Spleen (tissue), 11 donors: ENCODE measurements around the gene RFTN1. TPM values are rescaled to one million over a fixed set of nuclear protein-coding genes. Genes with fewer than 3 reads are reported as not detected.

Source experiments
- DNase-seq: peaks from one replicate; pipeline ENCODE4 v3.0.0-alpha.2; 2020
- H3K27ac ChIP-seq, 8 donors: fragments of 200-600 bp; sonication (generic) in 7 of 8; 1 replicate in 4 of 8; 2 replicates in 4 of 8; pipeline versions ENCODE4 v1.5.0 to v1.8.0; 2016 to 2021; ENCODE audit warnings: inconsistent platforms in 4 of 8, mild to moderate bottlenecking in 4 of 8, moderate library complexity in 1 of 8
- H3K27me3 ChIP-seq, 7 donors: fragments of 200-600 bp; sonication (generic) in 6 of 7; replicated peaks in 1 of 7; 1 replicate in 4 of 7; 2 replicates in 3 of 7; pipeline versions ENCODE4 v1.5.0 to v1.8.0; 2016 to 2021; ENCODE audit warnings: inconsistent platforms in 3 of 7, mild to moderate bottlenecking in 1 of 7
- H3K36me3 ChIP-seq, 6 donors: fragments of 200-600 bp; sonication (generic) in 5 of 6; 1 replicate in 4 of 6; 2 replicates in 2 of 6; pipeline versions ENCODE4 v1.5.0 to v1.8.0; 2016 to 2021; ENCODE audit warnings: inconsistent platforms in 2 of 6
- H3K4me1 ChIP-seq, 6 donors: fragments of 200-600 bp; sonication (generic) in 5 of 6; 1 replicate in 3 of 6; 2 replicates in 3 of 6; pipeline versions ENCODE4 v1.5.0 to v1.8.0; 2016 to 2021; ENCODE audit warnings: inconsistent platforms in 3 of 6
- H3K4me3 ChIP-seq, 8 donors: fragments of 200-600 bp; sonication (generic) in 7 of 8; 1 replicate in 4 of 8; 2 replicates in 4 of 8; pipeline versions ENCODE4 v1.5.0 to v1.8.0; 2016 to 2021; ENCODE audit warnings: inconsistent platforms in 4 of 8, mild to moderate bottlenecking in 4 of 8, moderate library complexity in 2 of 8
- H3K9me3 ChIP-seq, 8 donors: fragments of 200-600 bp; sonication (generic) in 7 of 8; 1 replicate in 4 of 8; 2 replicates in 4 of 8; pipeline versions ENCODE4 v1.5.0 to v1.8.0; 2016 to 2021; ENCODE audit warnings: inconsistent platforms in 4 of 8
- POLR2A ChIP-seq, 3 donors: fragments of 450-650 bp; IDR thresholded peaks; one replicate each; pipeline ENCODE4 v1.5.1; 2017; ENCODE audit warnings: antibody characterized with exemption in 3 of 3, mild to moderate bottlenecking in 1 of 3
- POLR2AphosphoS5 ChIP-seq, 3 donors: sonication (generic); formaldehyde crosslinking; IDR thresholded peaks; one replicate each; pipeline ENCODE4 v1.5.1; 2017; ENCODE audit warnings: antibody characterized with exemption in 3 of 3
- WGBS, 5 donors: extraction: QIAGEN DNeasy Blood & Tissue Kit in 3 of 5; methylation state at CpG; one replicate each; pipeline versions ENCODE4 v1.1.5 to v1.1.7; 2013 to 2018; 5-methylcytosine and 5-hydroxymethylcytosine counted together
- intact Hi-C: fragments of 100-400 bp; cut with DNase I; formaldehyde crosslinking; loops from one replicate; pipeline ENCODE4 v1.15.0; 2023; ENCODE audit warnings: low total_unique reads
- polyA plus RNA-seq, 3 donors: library from polyadenylated mRNA; stranded (reverse); fragments of 200-250 nt; gene quantifications; one replicate each; pipeline ENCODE4 v1.2.1, GENCODE V29; 2013
- total RNA-seq, 7 donors: library from RNA; depleted of rRNA in 3 of 7; stranded (reverse); fragments of >200 nt in 3 of 7; fragmentation: NEBNext Ultra II Directional in 4 of 7; extraction: Animal tissue kit (Norgen Biotek cat#: 25700) in 4 of 7; gene quantifications; one replicate each; pipeline versions ENCODE4 v1.1.0 to v1.2.1, GENCODE V29; 2016 to 2021
- TF ChIP-seq, protein P1 (sequence below), 11 experiments: fragments of 200-600 bp in 7 of 11; fragments of 450-650 bp in 4 of 11; sonication (generic) in 4 of 11; IDR thresholded peaks in 8 of 11; conservative IDR thresholded peaks in 3 of 11; 1 replicate in 7 of 11; 2 replicates in 4 of 11; pipeline versions ENCODE4 v1.4.0 to v1.8.0; 2016 to 2021; ENCODE audit warnings: antibody characterized with exemption in 11 of 11, inconsistent platforms in 4 of 11, mild to moderate bottlenecking in 1 of 11
- donor health status: healthy with polysubstance abuse.
- donor health status: DM: no; HTN: no; CAD: no; lungs with moderate emphysema.
- donor health status: DM: no; HTN: no; CAD: no.
- donor health status: Bipolar disorder and iron deficiency.
- donor health status: healthy.
- donor health status: DM: no; HTN: no; CAD: no.
- donor health status: DM: yes; HTN: yes; CAD: no.

RFTN1 gene
- total and polyA plus RNA-seq, 10 donors: 30.4 to 106 (median 75.3) TPM

GRCh38 chr3:16514021-16514700 is 662 bp upstream of the RFTN1 start:
- Histone ChIP-seq H3K27ac (peak overlapping the region; percentile 66 to 93 (median 90)), H3K36me3 (no peaks in the 10 kb centered on the region), H3K4me1 (peaks cover 38 to 96% (median 74%) of the 10 kb centered on the region in 6 donors), H3K4me3 (peak overlapping the region; percentile 48 to 95 (median 84)), H3K9me3 (no peaks in the 10 kb centered on the region), H3K27me3 (no peaks in the 10 kb centered on the region)
- DNase-seq: no peak
- intact Hi-C loops: no loop called here
- TF ChIP-seq POLR2A (IDR thresholded peaks at IDR 0.05) (no peak), POLR2AphosphoS5 (IDR thresholded peaks at IDR 0.05) (no peak)
- TF ChIP-seq, protein P1, sequence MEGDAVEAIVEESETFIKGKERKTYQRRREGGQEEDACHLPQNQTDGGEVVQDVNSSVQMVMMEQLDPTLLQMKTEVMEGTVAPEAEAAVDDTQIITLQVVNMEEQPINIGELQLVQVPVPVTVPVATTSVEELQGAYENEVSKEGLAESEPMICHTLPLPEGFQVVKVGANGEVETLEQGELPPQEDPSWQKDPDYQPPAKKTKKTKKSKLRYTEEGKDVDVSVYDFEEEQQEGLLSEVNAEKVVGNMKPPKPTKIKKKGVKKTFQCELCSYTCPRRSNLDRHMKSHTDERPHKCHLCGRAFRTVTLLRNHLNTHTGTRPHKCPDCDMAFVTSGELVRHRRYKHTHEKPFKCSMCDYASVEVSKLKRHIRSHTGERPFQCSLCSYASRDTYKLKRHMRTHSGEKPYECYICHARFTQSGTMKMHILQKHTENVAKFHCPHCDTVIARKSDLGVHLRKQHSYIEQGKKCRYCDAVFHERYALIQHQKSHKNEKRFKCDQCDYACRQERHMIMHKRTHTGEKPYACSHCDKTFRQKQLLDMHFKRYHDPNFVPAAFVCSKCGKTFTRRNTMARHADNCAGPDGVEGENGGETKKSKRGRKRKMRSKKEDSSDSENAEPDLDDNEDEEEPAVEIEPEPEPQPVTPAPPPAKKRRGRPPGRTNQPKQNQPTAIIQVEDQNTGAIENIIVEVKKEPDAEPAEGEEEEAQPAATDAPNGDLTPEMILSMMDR (IDR thresholded peaks at IDR 0.05 in 8 of 11, conservative IDR thresholded peaks at IDR 0.05 in 3 of 11): no peak
- WGBS, 5 donors: 35 to 47% (median 40%) methylated on average over 9 of the region's 9 CpGs

- peak overlapping the region; percentile 48 to 95 (median 84) for H3K4me3 ChIP-seq
- no peaks in the 10 kb centered on the region for H3K27me3 ChIP-seq
- 0 to 1% (median 0%) methylated on average over 30 to 37 of the region's 37 CpGs for WGBS, 5 donors
- TF ChIP-seq, protein P1 (IDR thresholded peaks at IDR 0.05 in 8 of 11, conservative IDR thresholded peaks at IDR 0.05 in 3 of 11): no peak
- peak; percentile 1 to 82 (median 77) for TF ChIP-seq POLR2AphosphoS5 (IDR thresholded peaks at IDR 0.05)
- TF ChIP-seq POLR2A (IDR thresholded peaks at IDR 0.05): no peak
- H3K27ac ChIP-seq: peak overlapping the region; percentile 66 to 93 (median 90)
- DNase-seq: peak; percentile 91
- intact Hi-C loops: no loop called here
- H3K9me3 ChIP-seq: no peaks in the 10 kb centered on the region
- H3K4me1 ChIP-seq: peaks cover 45 to 96% (median 87%) of the 10 kb centered on the region in 6 donors
- no peaks in the 10 kb centered on the region for H3K36me3 ChIP-seq
Measured at GRCh38 chr3:16512435-16513140, 911 bp downstream of the RFTN1 start.

DNA sequence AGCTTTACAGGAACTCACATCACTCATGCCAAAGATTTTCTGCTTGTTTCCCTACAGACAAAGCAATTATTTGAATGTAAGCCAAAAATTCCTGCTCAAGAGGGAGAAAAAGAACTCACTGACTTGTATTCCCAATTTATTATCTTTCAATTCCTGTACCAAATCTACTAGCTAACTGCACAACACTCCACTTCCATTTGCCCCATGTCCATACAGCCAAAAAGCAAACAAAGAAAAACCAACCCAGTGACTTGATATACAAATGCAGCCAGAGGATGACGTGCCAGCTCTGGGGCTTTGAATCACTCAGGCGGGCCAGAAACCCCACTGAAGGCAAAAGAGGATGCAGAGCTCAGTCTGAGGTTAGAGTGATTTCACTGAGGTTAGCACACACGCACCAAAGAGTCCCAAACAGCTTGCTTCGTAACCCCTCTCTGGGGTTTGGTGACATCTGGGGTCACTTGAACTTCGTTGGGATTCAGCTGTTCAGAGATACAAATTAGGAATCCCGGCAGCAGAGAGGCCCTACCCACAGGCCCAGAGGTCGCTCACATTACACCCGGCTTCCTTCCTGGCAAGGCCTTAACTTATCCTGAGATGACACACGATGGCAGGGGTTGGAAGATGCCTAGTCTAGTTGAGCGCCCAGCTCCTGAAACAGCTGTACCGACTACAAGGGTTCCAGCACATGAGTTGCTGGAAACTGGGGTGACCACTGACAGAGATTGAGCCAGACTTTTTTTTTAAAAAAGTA is 1.6 kb downstream of the RFTN1 start:
- H3K27me3 ChIP-seq: no peaks in the 10 kb centered on the region
- TF ChIP-seq POLR2A (IDR thresholded peaks at IDR 0.05) (peak in 1 of 3 donors; percentile 51), POLR2AphosphoS5 (IDR thresholded peaks at IDR 0.05) (peak in 2 of 3 donors; percentile 36 to 83)
- TF ChIP-seq, protein P1 (IDR thresholded peaks at IDR 0.05 in 8 of 11, conservative IDR thresholded peaks at IDR 0.05 in 3 of 11): no peak
- DNase-seq: peak; percentile 87
- peak overlapping the region; percentile 48 to 95 (median 84) for H3K4me3 ChIP-seq
- H3K4me1 ChIP-seq: peaks cover 44 to 97% (median 87%) of the 10 kb centered on the region in 6 donors
- WGBS, 5 donors: 1 to 6% (median 3%) methylated on average over 11 of the region's 11 CpGs
- H3K27ac ChIP-seq: peak overlapping the region; percentile 66 to 93 (median 90)
- H3K9me3 ChIP-seq: no peaks in the 10 kb centered on the region
- no peaks in the 10 kb centered on the region for H3K36me3 ChIP-seq
- intact Hi-C loops: no loop called here
